Activated CD8-positive, alpha-beta memory T cell treated with anti-CD3 and anti-CD28 coated beads, Interleukin-2, amount 50 U/mL, for 48 hours (primary cell): Measurements from ENCODE around the gene YBX2.
"Not testable (repeated sequence)": the region's sequence is repeated elsewhere in the genome, so short reads cannot be mapped to it uniquely, and the experiment has no call there.

Experiments used
- DNase-seq: peaks from one replicate; pipeline ENCODE4 v3.0.0-alpha.2; 2020

Gene YBX2

GRCh38 chr17:7294614-7295153 is at the start of gene YBX2:
Gene YBX2, minus strand, starts transcription at chr17:7294639. Its CDS starts 139 bp downstream, at chr17:7294500.
- peak; percentile 88 for DNase-seq

GRCh38 chr17:7343250-7343649 is 48.8 kb upstream of the YBX2 start:
- DNase-seq = no peak

GRCh38 chr17:7341842-7342241 is 47.4 kb upstream of the YBX2 start:
- no peak for DNase-seq

- DNase-seq = no peak
Measured at GRCh38 chr17:7340179-7340578, 45.7 kb upstream of the YBX2 start.

- DNase-seq = not testable (repeated sequence)
Measured at GRCh38 chr17:7337600-7337999, 43.2 kb upstream of the YBX2 start.

GRCh38 chr17:7336240-7337175 is 42.1 kb upstream of the YBX2 start, which contains the start of gene ACAP1:
Gene ACAP1, plus strand, starts transcription at chr17:7336529. Its CDS starts 206 bp downstream, at chr17:7336735.
- DNase-seq = peak; percentile 89

GRCh38 chr17:7335765-7336164 is 41.3 kb upstream of the YBX2 start:
- DNase-seq = not testable (repeated sequence)

GRCh38 chr17:7334938-7335538 is 40.6 kb upstream of the YBX2 start:
- DNase-seq = no peak

- not testable (repeated sequence) for DNase-seq
Measured at GRCh38 chr17:7332600-7333069, 38.2 kb upstream of the YBX2 start.

GRCh38 chr17:7332111-7332510 is 37.7 kb upstream of the YBX2 start:
- DNase-seq = no peak

- no peak for DNase-seq
Measured at GRCh38 chr17:7330638-7331015, 36.2 kb upstream of the YBX2 start.

GRCh38 chr17:7329997-7330637 is 35.7 kb upstream of the YBX2 start:
- DNase-seq = peak; percentile 91

GRCh38 chr17:7329374-7329996 is 35.0 kb upstream of the YBX2 start:
- DNase-seq = peak; percentile 96

GRCh38 chr17:7328840-7329373 is 34.5 kb upstream of the YBX2 start, which contains the start of gene NEURL4:
Gene NEURL4, minus strand, starts transcription at chr17:7329335. Its CDS starts 23 bp downstream, at chr17:7329312.
- DNase-seq = no peak

- DNase-seq = no peak
Measured at GRCh38 chr17:7328009-7328408, 33.6 kb upstream of the YBX2 start.

- DNase-seq = no peak
Measured at GRCh38 chr17:7327501-7327900, 33.1 kb upstream of the YBX2 start.

GRCh38 chr17:7327056-7327455 is 32.6 kb upstream of the YBX2 start:
- no peak for DNase-seq

- no peak for DNase-seq
Measured at GRCh38 chr17:7326186-7326585, 31.7 kb upstream of the YBX2 start.

GRCh38 chr17:7325031-7325528 is 30.6 kb upstream of the YBX2 start:
- DNase-seq = no peak

GRCh38 chr17:7324438-7324779 is 30.0 kb upstream of the YBX2 start:
- no peak for DNase-seq

GRCh38 chr17:7323731-7324437 is 29.4 kb upstream of the YBX2 start:
- DNase-seq = peak; percentile 90
